ENCODE results near the gene MRTFA.

The MRTFA gene

GRCh38 chr22:40485813-40486667 is 150.5 kb downstream of the MRTFA start:
- no peak for DNase-seq

GRCh38 chr22:40484906-40485669 is 151.4 kb downstream of the MRTFA start:
- DNase-seq, result no peak

GRCh38 chr22:40482886-40483285 is 153.6 kb downstream of the MRTFA start:
- no peak for DNase-seq

- DNase-seq, result no peak
These were observed 154.1 kb downstream of the MRTFA start for GRCh38 chr22:40482391-40482790.

- DNase-seq, result no peak
These were observed 155.5 kb downstream of the MRTFA start for GRCh38 chr22:40480996-40481395.

GRCh38 chr22:40479887-40480538 is 156.5 kb downstream of the MRTFA start:
- no peak for DNase-seq

GRCh38 chr22:40479126-40479800 is 157.3 kb downstream of the MRTFA start:
- DNase-seq, result no peak

GRCh38 chr22:40478338-40479125 is 158.0 kb downstream of the MRTFA start:
- no peak for DNase-seq

- no peak for DNase-seq
These were observed 158.7 kb downstream of the MRTFA start for GRCh38 chr22:40477683-40478337.

GRCh38 chr22:40476341-40476740 is 160.2 kb downstream of the MRTFA start:
- DNase-seq, result no peak

- DNase-seq, result no peak
These were observed 162.8 kb downstream of the MRTFA start for GRCh38 chr22:40473703-40474102.

GRCh38 chr22:40472579-40472978 is 163.9 kb downstream of the MRTFA start:
- DNase-seq, result no peak

- no peak for DNase-seq
These were observed 164.5 kb downstream of the MRTFA start for GRCh38 chr22:40472051-40472450.

- no peak for DNase-seq
These were observed 167.3 kb downstream of the MRTFA start for GRCh38 chr22:40469181-40469580.

- DNase-seq, result no peak
These were observed 167.9 kb downstream of the MRTFA start for GRCh38 chr22:40468616-40469015.

GRCh38 chr22:40466976-40467375 is 169.5 kb downstream of the MRTFA start:
- DNase-seq, result no peak

- DNase-seq, result no peak
These were observed 172.8 kb downstream of the MRTFA start for GRCh38 chr22:40463683-40464082.

- DNase-seq, result no peak
These were observed 173.4 kb downstream of the MRTFA start for GRCh38 chr22:40463017-40463631.

GRCh38 chr22:40462195-40462984 is 174.1 kb downstream of the MRTFA start:
- no peak for DNase-seq

GRCh38 chr22:40453671-40454070 is 182.8 kb downstream of the MRTFA start:
- no peak for DNase-seq

Data from GOT3 (cell line).